Mononuclear cell (primary cell): Measurements from ENCODE around the gene FXYD3. TPM values are rescaled to one million over a fixed set of nuclear protein-coding genes. Genes with fewer than 3 reads are reported as not detected.

Source experiments
- H3K27me3 ChIP-seq: 2 replicates; pipeline ENCODE4 v1.6.0; 2011; ENCODE audit warnings: low read length, control low read depth; ENCODE audit not compliant: insufficient read depth
- H3K4me1 ChIP-seq: 2 replicates; pipeline ENCODE4 v1.5.1; 2011; ENCODE audit warnings: mild to moderate bottlenecking, low read length, control low read depth; ENCODE audit not compliant: insufficient read depth
- H3K4me3 ChIP-seq: 2 replicates; pipeline ENCODE4 v1.5.1; 2011; ENCODE audit warnings: mild to moderate bottlenecking, low read length, moderate library complexity
- H3K9me3 ChIP-seq: 2 replicates; pipeline ENCODE4 v1.5.1; 2011; ENCODE audit warnings: low read depth, mild to moderate bottlenecking, control low read depth, low read length
- total RNA-seq: library from RNA; depleted of rRNA; stranded (reverse); fragments of >200 nt; gene quantifications from one replicate; pipeline ENCODE4 v1.2.3, GENCODE V29; 2012

The FXYD3 gene
- total RNA-seq, 1 donor, result not detected

GRCh38 chr19:35079826-35080225, 35.8 kb upstream of the FXYD3 start:
- H3K9me3 ChIP-seq, result no peaks in the 10 kb centered on the region
- H3K27me3 ChIP-seq, result no peaks in the 10 kb centered on the region
- H3K4me1 ChIP-seq, result peaks cover 13% of the 10 kb centered on the region
- no peak overlapping the region for H3K4me3 ChIP-seq

DNA sequence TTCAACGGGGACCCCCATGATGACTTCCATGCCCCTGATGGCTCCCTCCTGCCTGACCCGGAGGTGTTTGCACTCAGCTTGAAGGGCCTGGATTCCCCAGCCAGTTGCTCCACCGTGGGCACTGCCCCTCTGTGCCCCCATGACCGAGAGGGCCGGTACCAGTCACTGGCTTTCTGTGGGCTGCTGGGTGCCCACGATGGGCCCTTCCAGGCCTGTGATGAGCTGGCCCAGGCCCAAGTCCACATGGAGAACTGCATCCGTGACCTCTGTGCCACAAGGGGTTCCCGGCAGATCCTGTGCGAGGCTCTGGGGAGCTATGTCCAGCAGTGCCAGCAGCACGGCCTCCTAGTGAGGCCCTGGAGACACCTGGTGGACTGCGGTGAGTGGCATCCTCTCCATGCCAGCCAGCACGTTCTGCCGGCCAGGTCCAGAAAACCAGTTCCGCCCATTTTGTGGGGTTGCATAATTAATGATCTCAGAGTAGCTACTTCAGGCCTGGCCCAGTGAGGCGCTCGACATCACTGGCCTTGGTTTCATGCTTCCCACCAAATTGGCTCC, 34.9 kb upstream of the FXYD3 start:
- Histone ChIP-seq H3K9me3 (no peaks in the 10 kb centered on the region), H3K27me3 (no peaks in the 10 kb centered on the region), H3K4me3 (no peak overlapping the region), H3K4me1 (peaks cover 19% of the 10 kb centered on the region)

DNA sequence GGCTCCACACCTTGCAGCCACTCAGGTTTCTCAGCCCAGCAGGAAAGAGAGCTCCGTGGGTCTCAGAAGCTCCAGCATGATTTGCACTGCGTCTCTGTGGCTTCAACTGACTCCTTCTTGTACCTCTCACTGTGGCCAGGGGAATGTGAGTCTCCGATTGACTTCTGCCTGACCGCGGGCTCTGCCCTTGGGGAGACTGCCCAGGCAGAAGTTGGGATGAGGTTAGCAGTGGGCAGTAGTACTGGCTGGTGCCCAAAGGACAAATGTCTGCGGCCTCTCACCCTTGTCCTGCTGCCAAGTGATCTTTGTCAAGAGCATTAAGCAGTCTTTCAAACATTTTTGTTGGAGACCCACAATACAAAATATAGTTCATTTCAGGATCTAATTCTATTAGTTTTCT, 34.4 kb upstream of the FXYD3 start:
- Histone ChIP-seq H3K27me3 (no peaks in the 10 kb centered on the region), H3K4me3 (no peak overlapping the region), H3K4me1 (peaks cover 24% of the 10 kb centered on the region), H3K9me3 (no peaks in the 10 kb centered on the region)

DNA sequence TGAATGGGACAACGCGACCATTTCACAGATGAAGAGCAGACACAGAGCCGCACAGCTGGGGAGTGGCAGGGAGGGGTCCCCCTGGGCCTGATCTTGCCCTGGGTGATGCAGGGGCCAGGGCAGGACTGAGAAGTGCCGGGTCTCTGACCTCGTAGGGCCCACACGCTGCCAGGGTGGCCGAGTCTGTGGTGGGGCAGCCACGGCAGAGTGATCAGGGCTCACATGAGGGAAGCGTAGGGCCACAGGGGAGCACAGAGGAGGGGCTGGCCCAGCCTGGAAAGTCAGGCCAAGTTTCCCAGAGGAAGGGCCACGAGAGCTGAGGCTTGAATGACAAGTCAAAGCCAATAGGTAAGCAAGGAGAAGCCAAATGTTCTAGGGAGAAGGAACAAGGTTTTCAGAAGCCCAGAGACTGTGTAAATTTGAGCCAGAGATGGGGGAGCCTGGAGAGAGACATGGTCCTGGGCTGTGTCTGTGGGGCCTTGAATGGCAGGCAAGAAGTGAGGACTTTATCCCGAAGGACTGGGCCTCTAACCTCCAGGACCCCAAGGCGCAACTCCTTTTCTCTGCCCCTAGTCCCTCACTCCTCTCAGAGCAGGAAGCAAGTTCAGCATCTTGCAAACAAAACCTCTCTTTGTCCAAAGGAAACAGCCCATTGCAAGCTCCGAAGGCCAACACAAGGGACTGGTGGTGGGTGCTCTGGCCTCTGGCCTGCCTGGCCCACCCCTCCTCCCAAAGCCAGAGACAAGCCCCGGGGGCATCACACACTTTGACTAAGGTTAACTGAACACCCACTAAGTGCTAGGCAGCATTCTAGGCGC, 31.7 kb upstream of the FXYD3 start:
- Histone ChIP-seq H3K4me3 (no peak overlapping the region), H3K27me3 (no peaks in the 10 kb centered on the region), H3K9me3 (no peaks in the 10 kb centered on the region), H3K4me1 (peaks cover 32% of the 10 kb centered on the region)

DNA sequence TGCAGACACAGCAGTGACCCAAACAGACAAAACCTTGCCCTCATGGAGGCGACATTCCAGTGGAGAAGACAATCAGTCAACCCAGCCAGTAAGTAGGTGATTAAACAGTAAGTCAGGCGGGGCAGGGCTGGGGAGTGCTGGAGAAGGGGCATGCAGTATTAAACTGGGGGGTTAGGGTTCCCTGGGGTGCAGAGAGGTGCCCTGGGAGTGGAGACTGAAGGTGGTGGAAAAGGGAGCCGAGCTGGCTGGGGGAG, 31.2 kb upstream of the FXYD3 start:
- peaks cover 32% of the 10 kb centered on the region for H3K4me1 ChIP-seq
- no peaks in the 10 kb centered on the region for H3K9me3 ChIP-seq
- no peaks in the 10 kb centered on the region for H3K27me3 ChIP-seq
- H3K4me3 ChIP-seq, result no peak overlapping the region

- Histone ChIP-seq H3K4me1 (peaks cover 41% of the 10 kb centered on the region), H3K9me3 (no peaks in the 10 kb centered on the region), H3K27me3 (peaks cover 3% of the 10 kb centered on the region), H3K4me3 (no peak overlapping the region)
These were observed 29.7 kb upstream of the FXYD3 start for GRCh38 chr19:35085947-35086346.

DNA sequence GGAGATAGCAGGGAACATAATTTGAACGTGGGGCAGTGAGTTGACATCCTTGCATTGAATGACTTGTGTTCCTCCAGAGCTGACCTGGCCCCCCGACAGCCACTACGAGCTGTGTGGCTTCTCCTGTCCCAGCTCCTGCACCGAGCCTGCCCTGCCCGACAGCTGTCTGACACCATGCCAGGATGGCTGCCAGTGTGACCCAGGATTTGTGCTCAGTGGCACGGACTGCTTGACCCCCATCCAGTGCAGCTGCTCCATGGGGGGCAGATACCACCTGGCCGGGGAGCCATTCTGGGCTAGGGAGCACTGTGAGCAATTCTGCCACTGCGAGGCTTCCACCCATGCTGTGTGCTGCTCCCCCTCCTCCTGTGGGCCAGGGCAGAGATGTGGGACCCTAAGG, 29.2 kb upstream of the FXYD3 start:
- Histone ChIP-seq H3K27me3 (peaks cover 3% of the 10 kb centered on the region), H3K4me1 (peaks cover 42% of the 10 kb centered on the region), H3K9me3 (no peaks in the 10 kb centered on the region), H3K4me3 (no peak overlapping the region)

DNA sequence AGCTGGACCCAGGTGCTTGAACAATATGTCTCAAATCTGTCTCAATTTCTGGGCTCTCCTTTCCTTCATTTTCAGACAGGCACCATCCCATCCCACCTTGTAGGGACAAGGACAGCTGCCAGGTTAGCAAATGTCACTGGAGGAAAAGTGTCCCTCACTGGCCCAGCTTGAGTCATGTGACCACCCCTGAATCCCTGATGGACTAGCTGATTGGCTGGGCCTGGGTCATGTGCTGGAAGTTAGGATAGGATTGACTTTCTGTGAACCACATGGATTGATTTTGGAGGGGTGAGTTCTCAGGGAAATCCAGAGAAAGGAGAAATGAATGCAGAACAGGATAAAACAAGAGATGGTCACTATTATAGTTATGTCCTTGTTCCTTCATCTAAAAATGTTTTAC, 28.2 kb upstream of the FXYD3 start:
- peaks cover 3% of the 10 kb centered on the region for H3K27me3 ChIP-seq
- peaks cover 42% of the 10 kb centered on the region for H3K4me1 ChIP-seq
- no peak overlapping the region for H3K4me3 ChIP-seq
- H3K9me3 ChIP-seq, result no peaks in the 10 kb centered on the region

- Histone ChIP-seq H3K4me1 (peaks cover 38% of the 10 kb centered on the region), H3K27me3 (peaks cover 3% of the 10 kb centered on the region), H3K9me3 (no peaks in the 10 kb centered on the region), H3K4me3 (no peak overlapping the region)
These were observed 27.3 kb upstream of the FXYD3 start for GRCh38 chr19:35088131-35088913.

DNA sequence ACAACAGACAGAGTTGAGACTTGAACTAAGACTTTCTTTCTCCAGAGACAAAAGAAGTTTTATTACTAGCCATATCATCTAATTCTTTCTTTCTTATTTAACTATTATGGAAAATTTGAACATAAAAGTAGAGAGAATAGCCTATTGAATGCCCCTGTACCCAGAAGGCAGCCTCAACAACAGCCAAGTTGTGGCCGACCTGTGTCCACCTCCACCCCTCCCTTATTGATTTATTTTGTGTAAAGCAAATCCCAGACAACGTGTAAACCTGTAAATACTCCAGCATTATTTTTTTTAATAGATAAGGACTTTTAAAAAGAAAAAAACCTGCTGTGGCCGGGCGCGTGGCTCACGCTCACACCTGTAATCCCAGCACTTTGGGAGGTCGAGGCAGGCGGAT, 26.1 kb upstream of the FXYD3 start:
- Histone ChIP-seq H3K27me3 (peaks cover 3% of the 10 kb centered on the region), H3K4me3 (no peak overlapping the region), H3K9me3 (no peaks in the 10 kb centered on the region), H3K4me1 (peaks cover 30% of the 10 kb centered on the region)

- H3K9me3 ChIP-seq, result no peaks in the 10 kb centered on the region
- peaks cover 3% of the 10 kb centered on the region for H3K27me3 ChIP-seq
- H3K4me1 ChIP-seq, result peaks cover 28% of the 10 kb centered on the region
- no peak overlapping the region for H3K4me3 ChIP-seq
These were observed 25.5 kb upstream of the FXYD3 start for GRCh38 chr19:35090160-35090505.

- Histone ChIP-seq H3K4me1 (peaks cover 23% of the 10 kb centered on the region), H3K4me3 (no peak overlapping the region), H3K27me3 (peaks cover 3% of the 10 kb centered on the region), H3K9me3 (no peaks in the 10 kb centered on the region)
These were observed 25.0 kb upstream of the FXYD3 start for GRCh38 chr19:35090506-35091214.

DNA sequence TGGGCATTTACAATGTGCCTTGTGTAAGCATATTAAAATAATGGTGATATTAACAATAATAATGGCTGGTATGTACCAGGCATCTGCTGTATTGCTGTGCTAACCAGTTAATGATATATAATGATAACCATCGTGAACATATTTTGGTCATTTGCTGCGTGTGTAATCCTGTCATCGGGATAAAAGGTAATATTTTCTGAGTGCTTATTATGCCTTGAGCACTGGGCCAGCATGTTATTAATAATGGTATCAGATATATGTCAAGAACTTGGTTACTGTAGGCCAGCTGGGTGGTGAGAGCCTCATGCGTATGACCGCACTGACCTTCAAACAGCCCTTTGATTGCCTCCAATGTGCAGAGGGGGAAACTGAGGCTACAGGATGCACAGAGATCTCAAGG, 22.2 kb upstream of the FXYD3 start:
- no peak overlapping the region for H3K4me3 ChIP-seq
- H3K9me3 ChIP-seq, result no peaks in the 10 kb centered on the region
- peaks cover 10% of the 10 kb centered on the region for H3K4me1 ChIP-seq
- H3K27me3 ChIP-seq, result peaks cover 3% of the 10 kb centered on the region

DNA sequence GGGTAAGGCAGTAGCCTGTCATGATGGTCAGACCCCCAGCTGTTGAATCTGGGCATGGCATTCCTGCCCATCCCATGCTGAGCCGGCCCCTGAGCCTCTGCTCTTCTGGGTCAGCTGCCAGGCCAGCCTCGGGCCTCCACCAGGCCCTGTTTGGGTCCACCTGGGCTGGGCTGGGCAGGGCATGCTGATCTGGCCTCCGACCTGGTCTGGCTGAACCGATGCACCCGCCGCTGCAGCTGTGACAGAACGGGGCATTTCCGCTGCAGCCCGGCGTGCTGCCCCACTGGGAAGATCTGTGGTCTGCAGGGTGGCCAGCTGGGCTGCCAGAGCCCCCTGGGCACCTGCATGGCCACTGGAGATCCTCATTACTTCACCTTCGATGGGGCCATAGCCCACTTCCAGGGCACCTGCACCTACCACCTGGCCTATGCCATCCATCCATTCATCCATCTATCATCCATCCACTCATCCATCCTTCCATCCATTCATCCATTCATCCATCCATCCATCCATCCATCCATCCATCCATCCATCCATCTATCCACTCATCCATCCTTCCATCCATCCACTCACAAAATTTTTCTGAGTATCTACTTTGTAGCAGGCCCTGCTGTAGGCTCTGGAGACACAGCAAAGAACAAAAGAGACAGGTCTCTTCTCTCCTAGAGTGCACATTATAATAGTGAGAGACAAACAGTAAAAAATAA, 21.5 kb upstream of the FXYD3 start:
- Histone ChIP-seq H3K27me3 (peaks cover 3% of the 10 kb centered on the region), H3K4me1 (peaks cover 10% of the 10 kb centered on the region), H3K4me3 (no peak overlapping the region), H3K9me3 (no peaks in the 10 kb centered on the region)

DNA sequence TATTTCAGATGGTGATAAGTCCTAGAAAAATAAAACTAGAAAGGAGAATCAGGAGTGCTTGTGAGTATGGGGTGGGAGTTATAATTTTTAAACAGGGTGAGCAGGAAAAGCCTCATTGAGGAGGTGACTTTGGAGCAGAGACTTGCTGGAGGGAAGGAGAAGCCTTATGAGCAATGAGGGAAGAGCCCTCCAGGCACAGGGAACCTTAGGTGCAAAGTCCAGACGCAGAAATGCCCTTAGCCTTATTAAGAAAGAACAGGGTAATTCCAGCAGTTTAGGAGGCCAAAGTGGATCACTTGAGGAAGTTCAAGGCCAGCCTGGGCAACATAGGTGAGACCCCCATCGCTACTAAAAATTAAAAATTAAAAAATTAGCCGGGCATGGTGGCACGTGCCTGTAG, 21.0 kb upstream of the FXYD3 start:
- Histone ChIP-seq H3K4me1 (peaks cover 10% of the 10 kb centered on the region), H3K9me3 (no peaks in the 10 kb centered on the region), H3K4me3 (no peak overlapping the region), H3K27me3 (peaks cover 3% of the 10 kb centered on the region)
